SK-N-MC (cell line): ENCODE results near the gene CTRB2.
"Not testable (repeated sequence)": the region's sequence is repeated elsewhere in the genome, so short reads cannot be mapped to it uniquely, and the experiment has no call there.

Experiments
- DNase-seq: peaks from one replicate; pipeline ENCODE4 v3.0.0-alpha.2; 2011; ENCODE audit warnings: low read depth, low spot score
- H3K27ac ChIP-seq: fragments of 200-600 bp; sonication (generic); 2 replicates; pipeline ENCODE4 v1.5.1; 2016; ENCODE audit warnings: mixed run types
- H3K36me3 ChIP-seq: fragments of 200-600 bp; sonication (generic); 2 replicates; pipeline ENCODE4 v1.6.1; 2017; ENCODE audit warnings: antibody characterized with exemption, low read length, mixed read lengths; ENCODE audit not compliant: insufficient read depth
- H3K4me3 ChIP-seq: fragments of 200-600 bp; sonication (generic); 2 replicates; pipeline ENCODE4 v1.5.1; 2016
- H3K9ac ChIP-seq: fragments of 200-600 bp; sonication (generic); 2 replicates; pipeline ENCODE4 v1.8.0; 2017; ENCODE audit warnings: mixed run types, mixed read lengths; ENCODE audit not compliant: insufficient read length
- H3K9me3 ChIP-seq: fragments of 200-600 bp; sonication (generic); 2 replicates; pipeline ENCODE4 v1.6.1; 2017; ENCODE audit warnings: low read depth, mild to moderate bottlenecking, antibody characterized with exemption, low read length, moderate library complexity, mixed read lengths
- EZH2 ChIP-seq: fragments of 200-600 bp; sonication (generic); IDR thresholded peaks from one replicate; pipeline ENCODE4 v1.6.1; 2017; ENCODE audit warnings: antibody characterized with exemption
- FOXP2 ChIP-seq: optimal IDR thresholded peaks from 2 replicates; pipeline ENCODE3; 2011; ENCODE audit warnings: mild to moderate bottlenecking, moderate library complexity; ENCODE audit not compliant: insufficient read depth; ENCODE audit errors: extremely low read length, control extremely low read depth
- POLR2AphosphoS5 ChIP-seq: IDR thresholded peaks from 2 replicates; pipeline ENCODE4 v1.6.1; 2012; ENCODE audit warnings: mild to moderate bottlenecking, low read depth, low read length, borderline replicate concordance

The CTRB2 gene

GRCh38 chr16:75225092-75225491 is 18.1 kb upstream of the CTRB2 start:
- TF ChIP-seq POLR2AphosphoS5 (no peak), FOXP2 (no peak)
- Histone ChIP-seq H3K27ac (no peak overlapping the region), H3K36me3 (no peaks in the 10 kb centered on the region), H3K9me3 (no peaks in the 10 kb centered on the region), H3K4me3 (no peak overlapping the region), H3K9ac (no peak overlapping the region)
- DNase-seq = no peak

DNA sequence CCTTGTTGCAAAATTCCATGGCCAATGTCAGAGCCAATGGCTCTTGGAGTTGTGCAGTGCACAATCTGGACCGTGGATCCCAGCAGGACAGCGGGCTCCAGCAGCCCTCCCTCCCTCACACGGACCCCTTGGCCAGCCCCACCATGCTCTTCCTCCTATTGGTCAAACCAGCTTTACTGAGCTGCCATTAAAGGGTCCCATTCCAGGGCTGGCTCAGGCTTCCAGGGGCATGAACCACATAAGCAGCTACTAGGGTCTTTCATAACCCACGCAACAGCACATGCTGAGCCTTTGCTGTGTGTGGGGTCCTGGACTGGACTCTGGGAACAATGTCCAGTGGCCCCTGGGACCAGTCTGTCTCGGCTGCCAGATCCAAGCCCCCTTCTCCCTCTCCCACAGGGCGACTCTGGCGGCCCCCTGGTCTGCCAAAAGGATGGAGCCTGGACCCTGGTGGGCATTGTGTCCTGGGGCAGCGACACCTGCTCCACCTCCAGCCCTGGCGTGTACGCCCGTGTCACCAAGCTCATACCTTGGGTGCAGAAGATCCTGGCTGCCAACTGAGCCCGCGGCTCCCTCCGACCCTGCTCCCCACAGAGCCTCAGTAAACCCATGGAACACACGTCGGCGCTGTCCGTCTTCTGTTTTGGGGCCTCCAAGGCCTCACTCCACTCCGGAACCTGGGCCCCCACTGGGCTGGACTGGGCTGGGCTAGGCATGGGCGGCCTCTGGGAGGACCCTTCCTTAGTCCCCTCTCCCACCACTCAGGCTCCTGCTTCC is 17.5 kb upstream of the CTRB2 start:
- TF ChIP-seq POLR2AphosphoS5 = no peak
- no peak overlapping the region for H3K4me3 ChIP-seq
- no peak for DNase-seq
- H3K9me3 ChIP-seq = no peaks in the 10 kb centered on the region
- no peaks in the 10 kb centered on the region for H3K36me3 ChIP-seq
- H3K9ac ChIP-seq = no peak overlapping the region
- no peak overlapping the region for H3K27ac ChIP-seq

- not testable (repeated sequence) for H3K9ac ChIP-seq, DNase-seq, H3K27ac ChIP-seq, H3K9me3 ChIP-seq, H3K36me3 ChIP-seq, H3K4me3 ChIP-seq
Measured at GRCh38 chr16:75223129-75223528, 16.2 kb upstream of the CTRB2 start.

- Histone ChIP-seq H3K4me3 (no peak overlapping the region), H3K36me3 (no peaks in the 10 kb centered on the region), H3K9me3 (no peaks in the 10 kb centered on the region), H3K27ac (no peak overlapping the region), H3K9ac (no peak overlapping the region)
- DNase-seq = no peak
- TF ChIP-seq POLR2AphosphoS5 (no peak), EZH2 (no peak), FOXP2 (no peak)
Measured at GRCh38 chr16:75222271-75222783, 15.4 kb upstream of the CTRB2 start.

GRCh38 chr16:75219838-75220237 is 12.9 kb upstream of the CTRB2 start:
- Histone ChIP-seq H3K4me3 (no peak overlapping the region), H3K9ac (no peak overlapping the region), H3K9me3 (no peaks in the 10 kb centered on the region), H3K27ac (no peak overlapping the region), H3K36me3 (no peaks in the 10 kb centered on the region)
- DNase-seq = no peak
- TF ChIP-seq FOXP2 (no peak), POLR2AphosphoS5 (no peak), EZH2 (no peak)

GRCh38 chr16:75219088-75219487 is 12.1 kb upstream of the CTRB2 start:
- H3K27ac ChIP-seq = no peak overlapping the region
- DNase-seq = no peak
- H3K36me3 ChIP-seq = no peaks in the 10 kb centered on the region
- H3K9ac ChIP-seq = no peak overlapping the region
- no peak overlapping the region for H3K4me3 ChIP-seq
- TF ChIP-seq FOXP2 = no peak
- no peaks in the 10 kb centered on the region for H3K9me3 ChIP-seq

- no peak for DNase-seq
- Histone ChIP-seq H3K27ac (no peak within 1 kb of the TSS), H3K36me3 (no peaks in the 10 kb centered on the region), H3K9me3 (no peaks in the 10 kb centered on the region), H3K4me3 (no peak within 1 kb of the TSS), H3K9ac (no peak within 1 kb of the TSS)
- TF ChIP-seq POLR2AphosphoS5 = no peak
- no peak for TF ChIP-seq FOXP2
- TF ChIP-seq EZH2 = no peak
Measured at GRCh38 chr16:75218256-75219076, 11.5 kb upstream of the CTRB2 start, which contains the start of gene CTRB1. CTRB1 (plus strand) TSS chr16:75218988; CDS start chr16:75219008, 20 bp downstream.

GRCh38 chr16:75217389-75217851 is 10.5 kb upstream of the CTRB2 start:
- Histone ChIP-seq H3K36me3 (no peaks in the 10 kb centered on the region), H3K9ac (no peak overlapping the region), H3K4me3 (no peak overlapping the region), H3K27ac (no peak overlapping the region), H3K9me3 (no peaks in the 10 kb centered on the region)
- DNase-seq = no peak
- no peak for TF ChIP-seq EZH2
- TF ChIP-seq POLR2AphosphoS5 = no peak
- no peak for TF ChIP-seq FOXP2
